Panc1 (cell line): ENCODE data around the gene SORL1.

ENCODE experiments used
- POLR2AphosphoS5 ChIP-seq: IDR thresholded peaks from 2 replicates; pipeline ENCODE4 v1.6.1; 2012; ENCODE audit warnings: mild to moderate bottlenecking, low read depth, low read length, moderate library complexity
- SIN3A ChIP-seq: IDR thresholded peaks from 2 replicates; pipeline ENCODE4 v1.6.1; 2012; ENCODE audit warnings: low read depth, mild to moderate bottlenecking, low read length, moderate library complexity, borderline replicate concordance; ENCODE audit not compliant: insufficient read depth
- TCF7L2 ChIP-seq: IDR thresholded peaks from 2 replicates; pipeline ENCODE4 v1.6.1; 2011; ENCODE audit warnings: mild to moderate bottlenecking, low read depth, low read length, inconsistent platforms
- TF ChIP-seq, protein P1 (sequence below): fragments of 450-650 bp; IDR thresholded peaks from 2 replicates; pipeline ENCODE4 v1.5.1; 2017; ENCODE audit warnings: mild to moderate bottlenecking
- TF ChIP-seq, protein P2 (sequence below), 2 experiments: IDR thresholded peaks; 2 replicates each; pipeline ENCODE4 v1.6.1; 2011 to 2012; ENCODE audit warnings: low read depth in 2 of 2, control low read depth in 1 of 2, low read length in 1 of 2, mild to moderate bottlenecking in 1 of 2, moderate library complexity in 1 of 2; ENCODE audit not compliant: insufficient read depth in 1 of 2

DNA sequence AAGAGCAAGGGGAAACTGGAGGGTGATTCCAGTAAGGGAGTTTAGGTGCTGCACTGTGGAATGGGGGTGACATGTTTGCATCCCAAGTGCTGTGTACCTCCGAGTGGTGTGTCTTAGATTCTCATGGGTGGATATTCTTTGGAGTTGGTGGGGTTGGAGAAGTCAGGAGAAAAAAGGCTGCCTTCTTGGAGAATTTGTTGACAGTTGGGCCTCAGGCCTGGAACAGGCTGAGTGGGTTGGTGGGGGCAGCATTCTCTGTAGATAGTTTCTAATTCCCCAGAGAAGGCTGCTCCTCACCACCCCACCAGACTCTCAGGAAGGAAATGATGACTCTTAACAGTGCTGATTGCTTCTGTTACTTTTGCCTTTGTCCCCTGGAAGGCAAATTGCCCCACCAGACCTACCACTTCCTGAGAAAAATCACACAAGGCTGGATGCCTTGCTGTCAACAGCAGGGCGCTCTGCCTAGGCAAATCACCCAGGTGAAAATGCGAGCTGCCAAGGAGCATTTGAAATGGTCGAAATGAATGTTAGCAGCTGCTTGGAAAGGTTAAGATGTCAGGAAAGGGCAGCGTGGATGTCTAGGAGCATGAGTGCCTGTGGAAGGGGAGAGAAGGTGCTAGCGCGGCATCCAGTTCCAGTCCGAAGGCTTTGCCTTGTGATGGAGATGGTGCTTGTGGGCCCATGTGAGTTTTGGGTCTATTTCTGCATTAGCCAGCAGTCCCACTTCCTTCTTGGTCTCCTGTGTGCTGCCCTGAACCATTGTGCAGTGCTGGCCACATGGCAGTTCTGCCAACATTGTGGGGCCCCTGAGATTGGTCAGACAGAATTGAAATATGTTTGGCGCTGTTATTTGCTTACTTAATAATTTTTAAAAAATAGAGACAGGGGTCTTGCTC, 30.4 kb downstream of the SORL1 start:
- TF ChIP-seq, protein P1, sequence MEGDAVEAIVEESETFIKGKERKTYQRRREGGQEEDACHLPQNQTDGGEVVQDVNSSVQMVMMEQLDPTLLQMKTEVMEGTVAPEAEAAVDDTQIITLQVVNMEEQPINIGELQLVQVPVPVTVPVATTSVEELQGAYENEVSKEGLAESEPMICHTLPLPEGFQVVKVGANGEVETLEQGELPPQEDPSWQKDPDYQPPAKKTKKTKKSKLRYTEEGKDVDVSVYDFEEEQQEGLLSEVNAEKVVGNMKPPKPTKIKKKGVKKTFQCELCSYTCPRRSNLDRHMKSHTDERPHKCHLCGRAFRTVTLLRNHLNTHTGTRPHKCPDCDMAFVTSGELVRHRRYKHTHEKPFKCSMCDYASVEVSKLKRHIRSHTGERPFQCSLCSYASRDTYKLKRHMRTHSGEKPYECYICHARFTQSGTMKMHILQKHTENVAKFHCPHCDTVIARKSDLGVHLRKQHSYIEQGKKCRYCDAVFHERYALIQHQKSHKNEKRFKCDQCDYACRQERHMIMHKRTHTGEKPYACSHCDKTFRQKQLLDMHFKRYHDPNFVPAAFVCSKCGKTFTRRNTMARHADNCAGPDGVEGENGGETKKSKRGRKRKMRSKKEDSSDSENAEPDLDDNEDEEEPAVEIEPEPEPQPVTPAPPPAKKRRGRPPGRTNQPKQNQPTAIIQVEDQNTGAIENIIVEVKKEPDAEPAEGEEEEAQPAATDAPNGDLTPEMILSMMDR: no peak
- TF ChIP-seq POLR2AphosphoS5: no peak
- TF ChIP-seq, protein P2, sequence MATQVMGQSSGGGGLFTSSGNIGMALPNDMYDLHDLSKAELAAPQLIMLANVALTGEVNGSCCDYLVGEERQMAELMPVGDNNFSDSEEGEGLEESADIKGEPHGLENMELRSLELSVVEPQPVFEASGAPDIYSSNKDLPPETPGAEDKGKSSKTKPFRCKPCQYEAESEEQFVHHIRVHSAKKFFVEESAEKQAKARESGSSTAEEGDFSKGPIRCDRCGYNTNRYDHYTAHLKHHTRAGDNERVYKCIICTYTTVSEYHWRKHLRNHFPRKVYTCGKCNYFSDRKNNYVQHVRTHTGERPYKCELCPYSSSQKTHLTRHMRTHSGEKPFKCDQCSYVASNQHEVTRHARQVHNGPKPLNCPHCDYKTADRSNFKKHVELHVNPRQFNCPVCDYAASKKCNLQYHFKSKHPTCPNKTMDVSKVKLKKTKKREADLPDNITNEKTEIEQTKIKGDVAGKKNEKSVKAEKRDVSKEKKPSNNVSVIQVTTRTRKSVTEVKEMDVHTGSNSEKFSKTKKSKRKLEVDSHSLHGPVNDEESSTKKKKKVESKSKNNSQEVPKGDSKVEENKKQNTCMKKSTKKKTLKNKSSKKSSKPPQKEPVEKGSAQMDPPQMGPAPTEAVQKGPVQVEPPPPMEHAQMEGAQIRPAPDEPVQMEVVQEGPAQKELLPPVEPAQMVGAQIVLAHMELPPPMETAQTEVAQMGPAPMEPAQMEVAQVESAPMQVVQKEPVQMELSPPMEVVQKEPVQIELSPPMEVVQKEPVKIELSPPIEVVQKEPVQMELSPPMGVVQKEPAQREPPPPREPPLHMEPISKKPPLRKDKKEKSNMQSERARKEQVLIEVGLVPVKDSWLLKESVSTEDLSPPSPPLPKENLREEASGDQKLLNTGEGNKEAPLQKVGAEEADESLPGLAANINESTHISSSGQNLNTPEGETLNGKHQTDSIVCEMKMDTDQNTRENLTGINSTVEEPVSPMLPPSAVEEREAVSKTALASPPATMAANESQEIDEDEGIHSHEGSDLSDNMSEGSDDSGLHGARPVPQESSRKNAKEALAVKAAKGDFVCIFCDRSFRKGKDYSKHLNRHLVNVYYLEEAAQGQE (IDR thresholded peaks at IDR 0.05; ENCODE audit: insufficient read depth in 1 of 2, low read depth in 2 of 2, low read length in 1 of 2): no peak
- no peak for TF ChIP-seq SIN3A
- TF ChIP-seq TCF7L2: no peak
